RCC 7860 (cell line): ENCODE results near the gene WEE2.
"Not testable (repeated sequence)": the region's sequence is repeated elsewhere in the genome, so short reads cannot be mapped to it uniquely, and the experiment has no call there.

ENCODE experiments used
- DNase-seq: peaks from one replicate; pipeline ENCODE4 v3.0.0-alpha.2; 2015; ENCODE audit warnings: low spot score
- FAIRE-seq: peaks from 2 replicates; lab custom pipeline; 2012; peaks lifted over from hg19 to GRCh38; lab: Jason Lieb, UNC

WEE2 gene

DNA sequence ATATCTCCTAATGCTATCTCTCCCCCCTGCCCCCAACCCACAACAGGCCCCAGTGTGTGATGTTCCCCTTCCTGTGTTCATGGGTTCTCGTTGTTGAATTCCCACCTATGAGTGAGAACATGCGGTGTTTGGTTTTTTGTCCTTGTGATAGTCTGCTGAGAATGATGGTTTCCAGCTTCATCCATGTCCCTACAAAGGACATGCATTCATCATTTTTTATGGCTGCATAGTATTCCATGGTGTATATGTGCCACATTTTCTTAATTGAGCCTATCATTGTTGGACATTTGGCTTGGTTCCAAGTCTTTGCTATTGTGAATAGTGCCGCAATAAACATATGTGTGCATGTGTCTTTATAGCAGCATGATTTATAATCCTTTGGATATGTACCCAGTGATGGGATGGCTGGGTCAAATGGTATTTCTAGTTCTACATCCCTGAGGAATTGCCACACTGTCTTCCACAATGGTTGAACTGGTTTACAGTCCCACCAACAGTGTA lies 62.0 kb downstream of the WEE2 start:
- DNase-seq, FAIRE-seq: not testable (repeated sequence)

DNA sequence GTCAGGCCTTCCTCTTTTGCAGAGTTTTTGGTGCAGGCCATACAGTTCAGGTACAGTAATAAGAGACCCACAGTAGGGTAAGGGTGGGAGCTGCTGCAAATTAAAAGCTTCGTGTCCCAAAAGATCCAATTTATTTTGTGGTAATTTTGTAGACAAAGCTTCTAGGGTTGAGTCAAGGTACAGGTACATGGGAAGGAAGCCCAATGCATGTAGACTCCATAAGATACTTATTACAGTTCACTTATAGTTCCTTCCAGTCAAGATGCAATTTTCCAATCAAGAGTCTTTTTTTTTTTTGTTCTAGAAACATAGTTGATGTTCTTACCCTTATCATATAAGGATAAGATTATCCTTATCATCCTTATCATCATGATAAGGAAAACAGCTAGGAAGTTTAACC lies 68.2 kb downstream of the WEE2 start, which contains the start of gene TAS2R4:
Gene TAS2R4 (plus strand): TSS at position 301 of the 400 bp plus-strand sequence. CDS start 1,815 bp downstream, outside the sequence.
- FAIRE-seq, result no peak
- no peak for DNase-seq
